GM18870 (cell line): Measurements from ENCODE around the gene TMEM132E.

Experiments
- ATAC-seq: cut with Tn5 transposase; IDR thresholded peaks from one replicate; pipeline ENCODE4 v1.9.1; 2021; ENCODE audit warnings: moderate library complexity; ENCODE audit not compliant: unreplicated experiment

TMEM132E gene

GRCh38 chr17:34567691-34568465 is 11.5 kb upstream of the TMEM132E start:
- ATAC-seq: no peak

- no peak for ATAC-seq
Observed at GRCh38 chr17:34568953-34569352, 10.4 kb upstream of the TMEM132E start.

GRCh38 chr17:34569591-34569990 is 9.8 kb upstream of the TMEM132E start:
- no peak for ATAC-seq

GRCh38 chr17:34570506-34570905 is 8.9 kb upstream of the TMEM132E start:
- no peak for ATAC-seq

- ATAC-seq: no peak
Observed at GRCh38 chr17:34571428-34572130, 7.8 kb upstream of the TMEM132E start.

GRCh38 chr17:34572483-34572882 is 6.9 kb upstream of the TMEM132E start:
- ATAC-seq: no peak

GRCh38 chr17:34575182-34575581 is 4.2 kb upstream of the TMEM132E start:
- ATAC-seq: no peak

GRCh38 chr17:34578016-34578415 is 1.4 kb upstream of the TMEM132E start:
- ATAC-seq: no peak

GRCh38 chr17:34578656-34579016 is 746 bp upstream of the TMEM132E start:
- no peak for ATAC-seq

- no peak for ATAC-seq
Observed at GRCh38 chr17:34579979-34580684, 750 bp downstream of the TMEM132E start.

- ATAC-seq: no peak
Observed at GRCh38 chr17:34580685-34581445, 1.5 kb downstream of the TMEM132E start.

- ATAC-seq: no peak
Observed at GRCh38 chr17:34581446-34582184, 2.2 kb downstream of the TMEM132E start.

GRCh38 chr17:34582185-34582900 is 3.0 kb downstream of the TMEM132E start:
- ATAC-seq: no peak

GRCh38 chr17:34582901-34583245 is 3.5 kb downstream of the TMEM132E start:
- ATAC-seq: no peak

GRCh38 chr17:34584805-34585416 is 5.5 kb downstream of the TMEM132E start:
- ATAC-seq: no peak

GRCh38 chr17:34586346-34586846 is 7.0 kb downstream of the TMEM132E start:
- ATAC-seq: no peak

- no peak for ATAC-seq
Observed at GRCh38 chr17:34588266-34588665, 8.9 kb downstream of the TMEM132E start.

GRCh38 chr17:34589120-34589965 is 10.0 kb downstream of the TMEM132E start:
- no peak for ATAC-seq
